Mononuclear cell (primary cell): ENCODE data around the gene TOMM20. TPM values are rescaled to one million over a fixed set of nuclear protein-coding genes. Genes with fewer than 3 reads are reported as not detected.

Experiments used
- H3K27me3 ChIP-seq: 2 replicates; pipeline ENCODE4 v1.6.0; 2011; ENCODE audit warnings: low read length, control low read depth; ENCODE audit not compliant: insufficient read depth
- H3K4me1 ChIP-seq: 2 replicates; pipeline ENCODE4 v1.5.1; 2011; ENCODE audit warnings: mild to moderate bottlenecking, low read length, control low read depth; ENCODE audit not compliant: insufficient read depth
- H3K4me3 ChIP-seq: 2 replicates; pipeline ENCODE4 v1.5.1; 2011; ENCODE audit warnings: mild to moderate bottlenecking, low read length, moderate library complexity
- H3K9me3 ChIP-seq: 2 replicates; pipeline ENCODE4 v1.5.1; 2011; ENCODE audit warnings: low read depth, mild to moderate bottlenecking, control low read depth, low read length
- total RNA-seq: library from RNA; depleted of rRNA; stranded (reverse); fragments of >200 nt; gene quantifications from one replicate; pipeline ENCODE4 v1.2.3, GENCODE V29; 2012

The TOMM20 gene
- total RNA-seq, 1 donor, result 89.1 TPM

DNA sequence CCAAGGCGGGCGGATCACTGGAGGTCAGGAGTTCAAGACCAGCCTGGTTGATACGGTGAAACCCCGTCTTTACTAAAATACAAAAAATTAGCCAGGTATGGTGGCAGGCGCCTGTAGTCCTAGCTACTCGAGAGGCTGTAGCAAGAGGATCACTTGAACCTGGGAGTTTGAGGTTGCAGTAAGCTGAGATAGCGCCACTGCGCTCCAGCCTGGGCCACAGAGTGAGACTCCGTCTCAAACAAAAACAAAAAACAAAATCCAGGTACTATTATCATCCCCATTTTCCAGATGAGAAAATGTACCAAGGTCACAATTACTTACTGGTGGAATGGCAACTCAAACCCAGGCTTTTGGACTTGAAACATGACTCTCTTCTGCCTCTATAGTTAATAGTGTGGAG is 4.5 kb downstream of the TOMM20 start:
- H3K27me3 ChIP-seq, result no peaks in the 10 kb centered on the region
- H3K4me1 ChIP-seq, result peaks cover 39% of the 10 kb centered on the region
- H3K9me3 ChIP-seq, result no peaks in the 10 kb centered on the region
- H3K4me3 ChIP-seq, result no peak overlapping the region

DNA sequence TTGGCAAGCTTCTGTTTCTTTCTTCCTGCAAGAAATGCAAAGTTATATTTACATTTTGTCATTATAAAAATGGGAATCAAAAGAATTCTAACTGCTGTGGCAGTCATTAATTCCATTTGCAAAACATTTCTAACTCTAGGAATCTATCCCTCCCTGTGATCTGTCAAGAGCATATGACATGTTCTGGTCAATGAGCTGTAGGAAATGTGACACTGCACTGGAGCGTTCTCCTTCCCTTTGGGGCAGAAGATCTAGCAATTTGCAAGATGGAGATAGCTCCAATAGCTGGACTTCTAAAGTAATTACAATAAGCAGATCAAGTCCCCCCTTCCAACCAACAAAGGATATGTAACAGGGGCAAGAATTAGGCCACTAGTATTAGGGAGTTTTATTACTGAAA is 6.3 kb downstream of the TOMM20 start:
- no peaks in the 10 kb centered on the region for H3K9me3 ChIP-seq
- no peaks in the 10 kb centered on the region for H3K27me3 ChIP-seq
- H3K4me1 ChIP-seq, result peaks cover 31% of the 10 kb centered on the region
- no peak overlapping the region for H3K4me3 ChIP-seq

DNA sequence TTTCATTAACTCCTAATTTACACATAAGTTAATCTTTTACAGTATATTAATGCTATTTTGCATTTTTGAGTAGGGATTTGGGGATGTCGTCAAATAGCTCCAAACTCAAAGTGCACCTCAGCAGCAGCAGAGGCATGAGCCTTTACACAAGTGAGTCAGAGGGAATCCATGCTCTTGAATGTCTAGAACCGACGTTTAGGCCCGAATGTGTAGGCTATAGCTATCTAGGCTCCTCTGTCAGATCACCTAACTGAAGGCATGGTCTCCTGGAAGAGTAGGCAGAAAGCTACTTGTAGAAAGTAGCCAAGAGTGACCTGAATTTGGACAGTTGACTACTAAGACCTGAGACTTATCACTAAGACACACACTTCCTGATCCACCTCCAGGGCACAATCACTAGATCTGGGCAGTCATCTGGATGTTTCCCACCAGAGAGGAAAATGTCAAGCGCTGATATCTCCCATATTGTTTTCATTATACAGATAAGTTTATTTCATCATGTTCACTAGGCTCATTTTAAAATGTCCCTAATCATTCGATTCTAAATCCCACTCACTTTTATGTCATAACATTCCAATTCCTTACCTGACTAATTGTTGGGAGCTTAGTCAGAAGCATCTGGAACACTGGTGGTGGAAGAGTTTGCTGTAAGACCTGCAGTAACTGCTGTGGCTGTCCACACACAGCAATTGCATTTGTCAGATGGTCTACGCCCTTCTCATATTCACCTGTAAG is 15.3 kb downstream of the TOMM20 start:
- H3K27me3 ChIP-seq, result no peaks in the 10 kb centered on the region
- H3K4me3 ChIP-seq, result no peak overlapping the region
- no peaks in the 10 kb centered on the region for H3K4me1 ChIP-seq
- no peaks in the 10 kb centered on the region for H3K9me3 ChIP-seq

DNA sequence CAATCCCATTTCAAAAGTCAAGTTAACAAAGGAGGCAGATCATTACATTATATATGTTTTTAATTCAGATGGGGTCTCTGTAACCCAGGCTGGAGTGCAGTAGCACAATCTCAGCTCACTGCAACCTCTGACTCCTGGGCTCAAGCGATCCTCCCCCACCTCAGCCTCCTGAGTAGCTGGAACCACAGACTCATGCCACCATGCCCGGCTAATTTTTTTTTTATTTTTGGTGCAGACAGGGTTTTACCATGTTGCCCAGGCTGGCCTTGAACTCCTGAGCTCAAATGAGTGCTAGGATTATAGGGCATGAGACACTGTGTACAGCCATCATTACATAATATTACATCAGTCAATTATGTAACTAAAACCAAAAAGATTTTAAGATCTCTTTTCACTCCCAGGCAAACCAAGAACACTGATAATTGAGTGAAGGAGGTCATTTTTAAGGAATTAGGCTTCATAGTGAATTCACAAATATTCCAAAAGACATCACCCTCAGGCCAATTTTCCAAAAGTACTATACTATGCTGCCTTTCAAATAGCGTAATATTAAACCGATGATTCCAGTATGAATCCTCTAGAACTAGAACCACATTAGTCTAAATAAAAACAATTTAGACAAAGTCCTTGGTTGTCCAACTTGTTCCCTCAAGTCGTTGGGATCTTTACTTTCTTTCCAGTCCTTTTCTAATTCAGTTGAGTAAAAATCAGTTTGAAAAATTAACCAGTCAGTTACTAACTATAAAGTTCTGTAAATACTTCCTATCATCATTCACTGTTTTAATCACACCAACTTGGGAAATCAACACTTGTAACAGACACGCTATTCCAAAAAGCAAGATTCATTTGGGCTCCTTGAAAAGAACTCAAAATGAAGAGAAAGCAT is 16.1 kb downstream of the TOMM20 start:
- Histone ChIP-seq H3K9me3 (no peaks in the 10 kb centered on the region), H3K27me3 (no peaks in the 10 kb centered on the region), H3K4me3 (no peak overlapping the region), H3K4me1 (no peaks in the 10 kb centered on the region)

DNA sequence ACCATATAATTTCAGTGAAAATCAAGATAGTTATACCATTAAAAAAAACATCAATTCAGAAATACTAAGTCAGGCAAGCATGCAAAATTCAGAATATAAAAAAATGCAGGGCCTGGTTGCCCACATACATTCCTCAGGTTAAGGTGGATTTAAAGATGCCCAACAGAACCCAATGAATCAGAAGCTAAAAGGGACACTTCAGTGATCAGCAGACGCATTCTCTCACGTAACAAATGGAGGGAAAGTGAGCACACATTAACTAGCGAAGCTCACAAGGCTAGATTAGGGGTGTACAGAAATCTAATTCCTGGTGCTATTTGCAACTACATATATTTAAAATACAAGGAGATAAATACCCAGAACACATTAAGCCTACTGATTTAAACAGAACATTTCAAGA is 17.5 kb downstream of the TOMM20 start:
- no peaks in the 10 kb centered on the region for H3K27me3 ChIP-seq
- no peaks in the 10 kb centered on the region for H3K9me3 ChIP-seq
- H3K4me3 ChIP-seq, result no peak overlapping the region
- H3K4me1 ChIP-seq, result no peaks in the 10 kb centered on the region

DNA sequence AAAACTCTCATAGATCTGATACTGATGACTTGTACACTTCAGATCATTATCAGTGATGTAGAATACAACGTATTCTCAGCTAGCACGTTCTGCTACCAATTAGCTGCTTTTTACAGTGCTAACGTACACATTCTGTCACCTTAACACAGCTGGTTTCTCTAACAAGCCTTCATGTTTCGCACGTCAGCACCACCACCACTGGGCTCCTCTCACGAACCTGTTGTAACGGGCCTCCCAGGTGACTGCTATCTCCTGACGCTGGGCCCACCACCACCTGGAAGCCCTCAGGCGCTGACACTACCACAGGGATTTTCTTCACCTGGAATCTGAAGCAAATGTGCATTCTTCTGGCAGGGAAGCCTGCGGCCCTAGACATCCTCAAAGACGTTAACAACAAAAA is 19.8 kb downstream of the TOMM20 start:
- no peak overlapping the region for H3K4me3 ChIP-seq
- H3K27me3 ChIP-seq, result no peaks in the 10 kb centered on the region
- no peaks in the 10 kb centered on the region for H3K9me3 ChIP-seq
- peaks cover 10% of the 10 kb centered on the region for H3K4me1 ChIP-seq

DNA sequence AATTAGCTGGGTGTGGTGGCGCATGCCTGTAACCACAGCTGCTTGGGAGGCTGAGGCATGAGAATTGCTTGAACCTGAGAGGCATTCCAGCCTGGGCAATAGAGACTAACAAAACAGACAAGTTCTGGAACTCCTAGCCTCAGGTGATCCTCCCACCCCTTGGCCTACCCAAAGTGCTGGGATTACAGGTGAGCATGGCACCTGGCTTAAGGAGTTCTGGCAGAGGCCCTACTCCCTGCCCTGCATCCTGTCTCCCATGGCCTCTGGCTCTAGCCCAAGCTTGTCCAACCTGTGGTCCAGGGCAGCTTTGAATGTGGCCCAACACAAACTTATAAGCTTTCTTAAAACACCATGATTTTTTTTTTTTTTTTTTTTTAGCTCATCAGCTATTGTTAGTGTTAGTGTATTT is 20.4 kb downstream of the TOMM20 start:
- peaks cover 17% of the 10 kb centered on the region for H3K4me1 ChIP-seq

DNA sequence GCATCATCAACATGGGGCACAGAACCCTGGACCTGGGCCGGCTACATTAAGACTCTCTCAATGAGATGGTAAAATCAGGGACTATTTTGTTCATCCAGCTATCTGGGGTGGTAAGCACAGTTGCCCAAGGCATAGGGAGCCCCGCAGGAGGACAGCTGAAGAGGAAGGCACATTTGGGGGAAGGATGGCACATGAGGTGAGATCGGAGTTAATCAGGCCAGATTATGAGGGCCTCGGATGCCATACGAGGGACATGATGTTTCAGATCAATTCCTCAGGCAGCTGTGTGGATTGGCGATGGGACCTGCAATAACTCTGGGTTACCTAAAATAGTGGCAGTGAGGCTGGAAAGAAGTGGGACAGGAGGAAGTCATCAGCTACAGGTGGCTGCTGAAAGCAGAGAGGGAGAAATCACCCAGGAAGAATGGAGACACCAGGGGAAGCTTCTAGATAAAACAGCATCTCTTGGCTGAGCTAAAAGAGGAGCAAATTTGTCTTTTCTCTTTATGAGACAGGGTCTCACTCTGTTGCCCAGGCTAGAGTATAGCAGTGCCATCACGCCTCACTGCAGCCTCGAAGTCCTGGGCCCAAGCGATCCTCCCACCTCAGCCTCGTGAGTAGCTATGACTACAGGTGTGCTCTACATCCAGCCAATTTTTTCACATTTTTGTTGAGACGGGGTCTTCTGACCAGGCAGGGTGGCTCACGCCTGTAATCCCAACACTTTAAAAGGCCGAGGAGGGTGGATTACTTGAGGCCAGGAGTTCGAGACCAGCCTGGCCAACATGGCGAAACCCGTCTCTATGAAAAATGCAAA is 21.1 kb downstream of the TOMM20 start:
- peaks cover 18% of the 10 kb centered on the region for H3K4me1 ChIP-seq

More for the DNA sequence above, 20.4 kb downstream of the TOMM20 start:
- Histone ChIP-seq H3K9me3 (no peaks in the 10 kb centered on the region), H3K27me3 (no peaks in the 10 kb centered on the region), H3K4me3 (no peak overlapping the region)

DNA sequence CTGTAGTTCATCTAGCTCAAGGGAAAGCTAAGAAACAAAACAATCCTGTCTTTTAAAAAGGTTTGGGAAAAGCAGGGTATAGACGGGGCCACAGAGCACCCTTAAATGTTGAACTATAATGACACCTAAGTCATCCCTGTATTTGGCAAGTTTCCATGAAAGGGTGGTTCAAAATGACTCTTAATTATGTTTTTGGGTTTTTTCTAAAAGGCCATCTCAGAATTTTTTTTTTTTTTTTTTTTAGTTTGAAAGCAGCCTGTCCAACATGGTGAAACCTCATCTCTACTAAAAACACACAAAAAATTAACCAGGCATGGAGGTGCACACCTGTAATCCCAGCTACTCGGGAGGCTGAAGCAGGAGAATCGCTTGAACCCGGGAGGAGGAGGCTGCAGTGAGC is 22.2 kb downstream of the TOMM20 start:
- Histone ChIP-seq H3K9me3 (no peaks in the 10 kb centered on the region), H3K4me1 (peaks cover 18% of the 10 kb centered on the region), H3K4me3 (no peak overlapping the region), H3K27me3 (no peaks in the 10 kb centered on the region)

More for the DNA sequence above, 21.1 kb downstream of the TOMM20 start:
- no peaks in the 10 kb centered on the region for H3K27me3 ChIP-seq
- H3K9me3 ChIP-seq, result no peaks in the 10 kb centered on the region
- H3K4me3 ChIP-seq, result no peak overlapping the region

DNA sequence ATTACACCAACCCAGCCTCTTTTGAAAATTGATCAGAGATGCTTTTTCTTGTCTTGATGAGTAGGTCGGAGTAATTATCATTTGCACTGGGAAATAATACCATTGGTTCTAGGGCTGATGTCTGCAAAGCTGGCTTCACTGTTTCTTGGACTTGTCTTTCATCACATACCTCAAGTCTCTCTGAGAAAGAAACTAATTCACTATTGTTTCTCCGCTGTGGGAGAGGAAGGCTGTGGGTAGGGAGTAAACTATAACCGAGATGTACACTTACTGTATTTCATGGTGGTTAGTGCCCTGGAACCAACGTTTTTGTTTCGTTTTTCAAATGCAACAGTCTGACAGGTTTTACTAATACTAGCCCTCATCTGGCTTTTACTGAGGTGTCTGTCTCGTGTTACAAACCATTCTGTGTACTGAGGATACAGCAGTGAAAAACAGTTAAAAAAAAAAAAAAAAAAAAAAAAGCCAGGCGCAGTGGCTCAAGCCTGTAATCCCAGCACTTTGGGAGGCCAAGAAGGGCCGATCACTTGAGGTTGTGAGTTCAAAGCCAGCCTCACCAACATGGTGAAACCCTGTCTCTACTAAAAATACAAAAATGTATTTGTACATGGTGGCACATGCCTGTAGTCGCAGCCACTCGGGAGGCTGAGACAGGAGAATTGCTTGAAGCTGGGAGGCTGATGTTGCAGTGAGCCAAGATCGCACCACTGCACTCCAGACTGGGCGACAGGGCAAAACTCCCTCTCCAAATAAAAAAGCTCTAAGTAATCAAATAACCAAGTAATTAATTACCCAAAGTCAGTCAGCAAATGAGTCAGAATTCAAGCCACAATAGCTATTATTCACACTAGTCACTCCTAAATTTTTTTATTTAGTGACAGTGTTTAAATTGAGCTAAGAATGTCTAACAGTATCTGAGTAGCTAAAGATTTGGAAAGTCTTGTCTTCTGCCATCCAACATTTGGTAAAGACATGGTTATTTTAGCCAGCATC is 23.3 kb downstream of the TOMM20 start:
- Histone ChIP-seq H3K4me1 (peaks cover 18% of the 10 kb centered on the region), H3K27me3 (no peaks in the 10 kb centered on the region), H3K9me3 (no peaks in the 10 kb centered on the region), H3K4me3 (no peak overlapping the region)

DNA sequence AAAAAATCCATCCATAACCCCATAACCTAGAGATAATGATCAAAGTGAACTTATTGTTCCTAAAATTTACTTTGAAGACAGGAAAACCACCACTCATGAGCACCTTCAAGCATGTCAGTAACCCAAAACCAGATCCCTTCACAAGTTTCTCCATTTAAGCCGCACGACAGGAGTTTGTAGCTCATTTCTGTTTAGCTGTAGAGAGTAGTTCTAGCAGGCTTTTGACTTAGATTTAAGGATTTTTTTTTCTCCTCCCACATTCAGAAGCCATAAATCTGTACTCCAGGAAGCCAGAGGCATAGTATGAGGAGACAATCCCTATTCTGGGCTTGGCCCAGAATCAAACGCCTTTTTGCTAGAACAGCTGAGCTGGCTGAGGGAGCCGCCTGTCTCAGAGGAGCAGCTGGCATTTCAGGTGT is 25.6 kb downstream of the TOMM20 start:
- H3K9me3 ChIP-seq, result no peaks in the 10 kb centered on the region
- peaks cover 18% of the 10 kb centered on the region for H3K4me1 ChIP-seq
- no peak overlapping the region for H3K4me3 ChIP-seq
- H3K27me3 ChIP-seq, result no peaks in the 10 kb centered on the region

DNA sequence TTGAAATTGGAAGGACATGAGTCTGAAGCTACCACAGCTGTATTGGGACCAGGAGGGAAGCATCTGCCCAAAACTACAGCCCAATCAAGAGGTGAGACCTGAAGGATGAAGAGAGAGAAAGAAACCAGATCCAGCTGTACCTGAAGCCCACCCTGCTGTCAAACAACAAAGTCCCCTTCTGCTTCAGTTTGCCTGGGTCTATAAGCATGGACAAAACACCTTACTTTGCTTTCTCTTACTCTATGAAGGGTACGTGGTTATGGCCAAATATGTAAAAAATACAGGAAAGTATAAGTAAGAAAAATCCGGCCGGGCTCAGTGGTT is 26.4 kb downstream of the TOMM20 start:
- H3K4me1 ChIP-seq, result peaks cover 18% of the 10 kb centered on the region
- H3K4me3 ChIP-seq, result no peak overlapping the region
- H3K9me3 ChIP-seq, result no peaks in the 10 kb centered on the region
- no peaks in the 10 kb centered on the region for H3K27me3 ChIP-seq

DNA sequence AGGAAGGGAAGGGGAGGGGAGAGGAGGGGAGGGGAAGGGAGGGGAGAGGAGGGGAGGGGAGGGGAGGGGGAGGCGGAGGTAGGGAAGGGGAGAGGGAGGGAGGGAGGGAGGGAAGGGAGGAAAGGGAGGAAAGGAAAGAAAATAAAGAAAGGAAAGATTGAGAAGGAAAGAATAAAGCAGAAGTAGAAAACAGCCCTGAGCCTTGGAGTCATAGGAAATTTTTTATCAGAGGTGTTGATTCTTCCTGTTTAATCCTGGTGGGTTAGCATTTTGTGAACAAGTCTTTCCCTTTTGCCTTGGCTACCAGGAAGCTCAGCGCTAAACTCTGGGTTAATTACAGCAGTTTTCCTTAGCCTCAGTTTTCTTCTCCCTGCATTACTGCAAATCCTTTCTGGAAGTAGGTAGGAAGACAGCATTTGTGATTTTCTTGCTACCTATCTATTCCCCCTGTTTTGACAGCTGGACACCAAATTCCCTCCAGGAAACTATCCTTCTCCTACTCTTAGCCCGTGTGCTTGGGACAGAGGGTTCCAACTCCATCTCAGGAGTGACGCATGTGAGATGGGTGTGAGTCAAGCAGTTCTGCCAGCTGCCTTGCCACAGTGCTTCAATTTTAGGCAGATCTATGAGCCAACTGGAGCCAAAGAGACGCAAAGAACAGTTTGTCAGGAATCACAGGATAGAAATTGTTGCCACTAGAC is 26.9 kb downstream of the TOMM20 start:
- no peaks in the 10 kb centered on the region for H3K9me3 ChIP-seq
- peaks cover 18% of the 10 kb centered on the region for H3K4me1 ChIP-seq
- H3K27me3 ChIP-seq, result no peaks in the 10 kb centered on the region
- H3K4me3 ChIP-seq, result no peak overlapping the region
